MM.1S (cell line): ENCODE results near the gene SLC6A11.

ENCODE experiments used
- DNase-seq: peaks from one replicate; pipeline ENCODE4 v3.0.0-alpha.2; 2015
- H2AFZ ChIP-seq: fragments of 300-600 bp; sonication (generic); 2 replicates; pipeline ENCODE4 v1.6.0; 2016; ENCODE audit warnings: antibody characterized with exemption, low read length
- H3F3A ChIP-seq: fragments of 300-600 bp; sonication (generic); 2 replicates; pipeline ENCODE4 v1.6.1; 2016; ENCODE audit warnings: mild to moderate bottlenecking, antibody characterized with exemption, low read length, moderate library complexity, mixed read lengths; ENCODE audit not compliant: insufficient read depth
- H3K27ac ChIP-seq: fragments of 300-600 bp; sonication (generic); 2 replicates; pipeline ENCODE4 v1.5.1; 2016; ENCODE audit warnings: mild to moderate bottlenecking, low read length
- H3K27me3 ChIP-seq: fragments of 300-600 bp; sonication (generic); replicated peaks from 2 replicates; pipeline ENCODE4 v1.6.0; 2016; ENCODE audit warnings: low read length; ENCODE audit not compliant: insufficient read depth
- H3K36me3 ChIP-seq: fragments of 300-600 bp; sonication (generic); replicated peaks from 2 replicates; pipeline ENCODE4 v1.6.1; 2016; ENCODE audit warnings: mild to moderate bottlenecking, low read length, mixed read lengths; ENCODE audit not compliant: insufficient read depth
- H3K4me1 ChIP-seq: fragments of 300-600 bp; sonication (generic); 2 replicates; pipeline ENCODE4 v1.6.1; 2016; ENCODE audit warnings: low read length, mixed read lengths
- H3K4me2 ChIP-seq: fragments of 300-600 bp; sonication (generic); 2 replicates; pipeline ENCODE4 v1.6.0; 2016; ENCODE audit warnings: low read depth, low read length
- H3K4me3 ChIP-seq: fragments of 300-600 bp; sonication (generic); 2 replicates; pipeline ENCODE4 v1.5.1; 2016; ENCODE audit warnings: low read length, mixed read lengths
- H3K79me2 ChIP-seq: fragments of 300-600 bp; sonication (generic); 2 replicates; pipeline ENCODE4 v1.6.1; 2016; ENCODE audit warnings: mixed run types, low read length, mixed read lengths
- H3K9ac ChIP-seq: fragments of 300-600 bp; sonication (generic); 2 replicates; pipeline ENCODE4 v1.6.1; 2016; ENCODE audit warnings: low read length, mixed read lengths
- H3K9me2 ChIP-seq: fragments of 300-600 bp; sonication (generic); replicated peaks from 2 replicates; pipeline ENCODE4 v1.6.1; 2016; ENCODE audit warnings: mild to moderate bottlenecking, low read length, mixed read lengths; ENCODE audit not compliant: insufficient read depth
- H3K9me3 ChIP-seq: fragments of 300-600 bp; sonication (generic); replicated peaks from 2 replicates; pipeline ENCODE4 v1.6.1; 2016; ENCODE audit warnings: mild to moderate bottlenecking, low read length, mixed read lengths; ENCODE audit not compliant: insufficient read depth
- H4K20me1 ChIP-seq: fragments of 300-600 bp; sonication (generic); 2 replicates; pipeline ENCODE4 v1.6.1; 2016; ENCODE audit warnings: mild to moderate bottlenecking, low read length, moderate library complexity, mixed read lengths; ENCODE audit not compliant: insufficient read depth
- CTCF ChIP-seq: fragments of 300-600 bp; sonication (generic); IDR thresholded peaks from 2 replicates; pipeline ENCODE4 v1.5.1; 2016; ENCODE audit warnings: antibody characterized with exemption, low read length, mixed read lengths
- EZH2 ChIP-seq: fragments of 300-600 bp; sonication (generic); optimal IDR thresholded peaks from 2 replicates; pipeline ENCODE3; 2017; ENCODE audit warnings: low read depth, mild to moderate bottlenecking, antibody characterized with exemption, low read length, mixed read lengths
- EZH2phosphoT487 ChIP-seq: fragments of 300-600 bp; sonication (generic); IDR thresholded peaks from 2 replicates; pipeline ENCODE4 v1.6.1; 2018; ENCODE audit warnings: antibody characterized with exemption, low read length

The SLC6A11 gene

GRCh38 chr3:10869460-10869859 lies 53.4 kb downstream of the SLC6A11 start:
- no peaks in the 10 kb centered on the region for H3F3A ChIP-seq
- H4K20me1 ChIP-seq, result no peaks in the 10 kb centered on the region
- no peaks in the 10 kb centered on the region for H3K79me2 ChIP-seq
- H3K4me2 ChIP-seq, result no peak overlapping the region
- TF ChIP-seq CTCF (no peak), EZH2 (no peak), EZH2phosphoT487 (no peak)
- H3K9me3 ChIP-seq, result no peaks in the 10 kb centered on the region
- DNase-seq, result no peak
- 0 out of 2 replicates have a peak, but pooled peaks cover 6% of the 10 kb centered on the region for H3K27me3 ChIP-seq
- H2AFZ ChIP-seq, result no peak overlapping the region
- no peak overlapping the region for H3K4me3 ChIP-seq
- H3K9ac ChIP-seq, result no peak overlapping the region
- H3K4me1 ChIP-seq, result no peaks in the 10 kb centered on the region
- H3K27ac ChIP-seq, result no peak overlapping the region
- H3K36me3 ChIP-seq, result no peaks in the 10 kb centered on the region
- H3K9me2 ChIP-seq, result no peaks in the 10 kb centered on the region

DNA sequence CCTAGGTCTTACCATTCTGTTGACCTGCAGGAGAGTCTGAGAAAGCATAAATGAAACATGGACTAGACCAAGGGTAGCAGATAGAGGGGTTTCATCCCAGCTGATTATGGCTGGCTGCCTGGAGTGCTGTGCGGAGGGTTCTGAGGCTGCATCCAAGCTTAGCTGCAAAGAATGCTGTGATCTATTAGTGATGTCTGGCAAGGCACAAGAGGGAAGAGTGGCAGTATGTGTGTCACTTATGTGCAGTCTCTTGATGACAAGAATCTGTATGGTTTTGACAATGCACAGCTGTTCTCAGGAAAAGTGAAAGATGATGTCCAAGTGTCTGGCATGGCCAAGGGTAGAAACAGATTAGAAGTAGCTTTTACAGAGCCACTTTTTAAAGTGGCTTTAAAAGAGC lies 54.3 kb downstream of the SLC6A11 start:
- H3F3A ChIP-seq, result no peaks in the 10 kb centered on the region
- no peaks in the 10 kb centered on the region for H3K79me2 ChIP-seq
- DNase-seq, result no peak
- H3K9me2 ChIP-seq, result no peaks in the 10 kb centered on the region
- no peaks in the 10 kb centered on the region for H4K20me1 ChIP-seq
- no peak for TF ChIP-seq EZH2phosphoT487
- TF ChIP-seq CTCF, result no peak
- no peak for TF ChIP-seq EZH2
- H3K9me3 ChIP-seq, result no peaks in the 10 kb centered on the region
- H3K27me3 ChIP-seq, result 0 out of 2 replicates have a peak, but pooled peaks cover 9% of the 10 kb centered on the region
- no peak overlapping the region for H3K27ac ChIP-seq
- H3K4me2 ChIP-seq, result no peak overlapping the region
- no peak overlapping the region for H3K9ac ChIP-seq
- no peak overlapping the region for H3K4me3 ChIP-seq
- no peaks in the 10 kb centered on the region for H3K36me3 ChIP-seq
- H2AFZ ChIP-seq, result no peak overlapping the region
- no peaks in the 10 kb centered on the region for H3K4me1 ChIP-seq

DNA sequence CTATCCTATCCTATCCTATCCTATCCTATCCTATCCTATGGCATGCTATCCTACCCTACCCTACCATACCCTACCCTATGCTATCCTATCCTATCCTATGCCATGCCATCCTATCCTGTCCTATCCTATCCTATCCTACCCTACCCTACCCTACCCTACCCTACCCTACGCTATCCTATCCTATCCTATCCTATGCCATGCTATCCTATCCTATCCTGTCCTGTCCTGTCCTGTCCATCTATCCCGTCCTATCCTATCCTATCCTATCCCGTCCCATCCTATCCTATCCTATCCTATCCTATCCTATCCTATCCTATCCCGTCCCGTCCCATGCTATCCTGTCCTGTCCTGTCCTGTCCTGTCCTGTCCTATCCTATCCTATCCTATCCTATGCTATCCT lies 57.4 kb downstream of the SLC6A11 start:
- TF ChIP-seq EZH2phosphoT487 (no peak), CTCF (no peak), EZH2 (no peak)
- H3K9ac ChIP-seq, result no peak overlapping the region
- DNase-seq, result no peak
- no peaks in the 10 kb centered on the region for H3F3A ChIP-seq
- no peak overlapping the region for H3K4me3 ChIP-seq
- no peak overlapping the region for H3K4me2 ChIP-seq
- no peaks in the 10 kb centered on the region for H3K9me2 ChIP-seq
- H3K36me3 ChIP-seq, result no peaks in the 10 kb centered on the region
- no peaks in the 10 kb centered on the region for H4K20me1 ChIP-seq
- no peaks in the 10 kb centered on the region for H3K79me2 ChIP-seq
- H3K9me3 ChIP-seq, result no peaks in the 10 kb centered on the region
- H3K4me1 ChIP-seq, result no peaks in the 10 kb centered on the region
- H2AFZ ChIP-seq, result no peak overlapping the region
- H3K27ac ChIP-seq, result no peak overlapping the region
- H3K27me3 ChIP-seq, result 0 out of 2 replicates have a peak, but pooled peaks cover 14% of the 10 kb centered on the region

DNA sequence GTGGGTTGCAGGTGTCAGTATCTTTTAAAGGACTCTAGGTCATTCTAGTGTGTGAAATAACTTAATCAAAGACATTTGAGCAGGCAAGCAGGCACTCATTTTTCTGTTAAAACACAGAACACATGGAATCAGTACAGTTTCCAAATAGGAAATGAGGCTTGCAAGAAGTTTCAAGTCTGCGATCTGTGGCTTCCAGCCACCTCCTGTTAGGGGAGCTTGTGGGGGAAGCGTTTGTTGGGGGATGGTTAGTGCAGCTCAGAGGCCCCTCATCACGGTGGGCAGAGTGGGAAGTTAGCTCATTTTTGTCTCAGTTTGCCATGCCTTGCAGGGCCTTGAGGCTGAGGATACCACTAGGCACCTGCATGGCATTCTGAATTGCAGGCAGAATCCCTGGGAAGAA lies 59.9 kb downstream of the SLC6A11 start:
- H3K36me3 ChIP-seq, result no peaks in the 10 kb centered on the region
- no peak overlapping the region for H3K4me3 ChIP-seq
- no peaks in the 10 kb centered on the region for H3K9me2 ChIP-seq
- H3K9ac ChIP-seq, result no peak overlapping the region
- 0 out of 2 replicates have a peak, but pooled peaks cover 12% of the 10 kb centered on the region for H3K27me3 ChIP-seq
- no peak overlapping the region for H3K27ac ChIP-seq
- H2AFZ ChIP-seq, result no peak overlapping the region
- no peaks in the 10 kb centered on the region for H3K79me2 ChIP-seq
- TF ChIP-seq EZH2phosphoT487, result no peak
- TF ChIP-seq EZH2, result no peak
- no peak for TF ChIP-seq CTCF
- H3F3A ChIP-seq, result no peaks in the 10 kb centered on the region
- no peaks in the 10 kb centered on the region for H3K4me1 ChIP-seq
- H3K4me2 ChIP-seq, result no peak overlapping the region
- no peaks in the 10 kb centered on the region for H4K20me1 ChIP-seq
- no peaks in the 10 kb centered on the region for H3K9me3 ChIP-seq
- DNase-seq, result no peak
